ENCODE data around the gene VWA2.
"Not testable (repeated sequence)": the region's sequence is repeated elsewhere in the genome, so short reads cannot be mapped to it uniquely, and the experiment has no call there.

VWA2 gene

GRCh38 chr10:114320249-114321116 is 81.4 kb downstream of the VWA2 start:
- DNase-seq (ENCODE audit: low read depth): no peak

GRCh38 chr10:114322344-114322743 is 83.3 kb downstream of the VWA2 start:
- DNase-seq (ENCODE audit: low read depth): no peak

GRCh38 chr10:114323023-114323422 is 84.0 kb downstream of the VWA2 start:
- no peak for DNase-seq (ENCODE audit: low read depth)

- no peak for DNase-seq (ENCODE audit: low read depth)
Measured at GRCh38 chr10:114326795-114327194, 87.7 kb downstream of the VWA2 start.

- no peak for DNase-seq (ENCODE audit: low read depth)
Measured at GRCh38 chr10:114327537-114328440, 88.7 kb downstream of the VWA2 start.

- DNase-seq (ENCODE audit: low read depth): no peak
Measured at GRCh38 chr10:114328441-114328812, 89.4 kb downstream of the VWA2 start.

- no peak for DNase-seq (ENCODE audit: low read depth)
Measured at GRCh38 chr10:114328874-114329273, 89.8 kb downstream of the VWA2 start.

GRCh38 chr10:114329634-114330365 is 90.7 kb downstream of the VWA2 start:
- no peak for DNase-seq (ENCODE audit: low read depth)

- DNase-seq (ENCODE audit: low read depth): no peak
Measured at GRCh38 chr10:114332301-114333192, 93.5 kb downstream of the VWA2 start.

- not testable (repeated sequence) for DNase-seq (ENCODE audit: low read depth)
Measured at GRCh38 chr10:114333441-114333840, 94.4 kb downstream of the VWA2 start.

- DNase-seq (ENCODE audit: low read depth): no peak
Measured at GRCh38 chr10:114334301-114334700, 95.2 kb downstream of the VWA2 start.

GRCh38 chr10:114335614-114336013 is 96.6 kb downstream of the VWA2 start:
- DNase-seq (ENCODE audit: low read depth): no peak

- no peak for DNase-seq (ENCODE audit: low read depth)
Measured at GRCh38 chr10:114336823-114337509, 97.9 kb downstream of the VWA2 start.

- no peak for DNase-seq (ENCODE audit: low read depth)
Measured at GRCh38 chr10:114337510-114338462, 98.7 kb downstream of the VWA2 start.

GRCh38 chr10:114340816-114341215 is 101.8 kb downstream of the VWA2 start:
- no peak for DNase-seq (ENCODE audit: low read depth)
